Upper lobe of left lung (tissue), 6 donors: Measurements from ENCODE around the gene TGFB2. TPM values are rescaled to one million over a fixed set of nuclear protein-coding genes. Genes with fewer than 3 reads are reported as not detected.

Source experiments
- ATAC-seq, 2 donors: fragments of 200-7000 bp; cut with Tn5 transposase; one replicate each; pipeline ENCODE4 v1.9.1; 2022; ENCODE audit warnings: mild to moderate bottlenecking in 2 of 2, moderate library complexity in 2 of 2; ENCODE audit not compliant: low FRiP score in 2 of 2
- DNase-seq, 2 donors: peaks; one replicate each; pipeline ENCODE4 v3.0.0-alpha.2; 2019 to 2020
- H3K27ac ChIP-seq, 4 donors: fragments of 200-600 bp; sonication (generic); one replicate each; pipeline ENCODE4 v1.5.1; 2016 to 2019
- H3K27me3 ChIP-seq, 4 donors: fragments of 200-600 bp; sonication (generic); one replicate each; pipeline ENCODE4 v1.5.1; 2017 to 2019
- H3K36me3 ChIP-seq, 4 donors: fragments of 200-600 bp; sonication (generic); one replicate each; pipeline ENCODE4 v1.5.1; 2016 to 2019
- H3K4me1 ChIP-seq, 4 donors: fragments of 200-600 bp; sonication (generic); one replicate each; pipeline ENCODE4 v1.5.1; 2018 to 2019
- H3K4me3 ChIP-seq, 4 donors: fragments of 200-600 bp; sonication (generic); one replicate each; pipeline ENCODE4 v1.5.1; 2017 to 2019; ENCODE audit warnings: mild to moderate bottlenecking in 2 of 4, moderate library complexity in 1 of 4
- H3K9me3 ChIP-seq, 4 donors: fragments of 200-600 bp; sonication (generic); one replicate each; pipeline ENCODE4 v1.5.1; 2018 to 2019
- CTCF ChIP-seq, 6 experiments: fragments of 450-650 bp in 4 of 6; fragments of 200-600 bp in 2 of 6; sonication (generic) in 2 of 6; IDR thresholded peaks; one replicate each; pipeline ENCODE4 v1.5.1; 2016 to 2019; ENCODE audit warnings: antibody characterized with exemption in 6 of 6
- EP300 ChIP-seq, 4 donors: sonication (generic); formaldehyde crosslinking; IDR thresholded peaks; one replicate each; pipeline ENCODE4 v1.5.1; 2017; ENCODE audit warnings: antibody characterized with exemption in 4 of 4, control low read depth in 2 of 4
- POLR2A ChIP-seq, 4 donors: fragments of 450-650 bp; IDR thresholded peaks; one replicate each; pipeline ENCODE4 v1.5.1; 2016 to 2017; ENCODE audit warnings: antibody characterized with exemption in 4 of 4, mild to moderate bottlenecking in 2 of 4
- POLR2AphosphoS5 ChIP-seq, 2 donors: sonication (generic); formaldehyde crosslinking; IDR thresholded peaks; one replicate each; pipeline ENCODE4 v1.5.1; 2017; ENCODE audit warnings: antibody characterized with exemption in 2 of 2
- WGBS, 2 donors: methylation state at CpG; one replicate each; pipeline ENCODE4 v1.1.5; 2017 to 2018; 5-methylcytosine and 5-hydroxymethylcytosine counted together
- total RNA-seq, 6 donors: library from RNA; depleted of rRNA in 4 of 6; stranded (reverse); fragments of >200 nt in 4 of 6; gene quantifications; one replicate each; pipeline versions ENCODE4 v1.1.0 to v1.2.1, GENCODE V29; 2016 to 2021
- donor health status: DM: no; HTN: no; CAD: no; lungs with moderate emphysema.
- donor health status: DM: no; HTN: yes; CAD: no; lungs with severe emphysema.

TGFB2 gene
- total RNA-seq, 6 donors from 2014 or later = 4.2 to 13.7 (median 9.9) TPM

- peaks cover 0 to 8% (median 0%) of the 10 kb centered on the region in 4 donors for H3K4me1 ChIP-seq
- 78 to 88% methylated on average over 4 of the region's 4 CpGs for WGBS, 2 donors
- ATAC-seq (no peak), DNase-seq (no peak)
- TF ChIP-seq POLR2AphosphoS5 (IDR thresholded peaks at IDR 0.05) (no peak), EP300 (IDR thresholded peaks at IDR 0.05) (no peak), POLR2A (IDR thresholded peaks at IDR 0.05) (no peak), CTCF (IDR thresholded peaks at IDR 0.05) (no peak)
- peaks cover 0 to 22% (median 4%) of the 10 kb centered on the region in 4 donors for H3K36me3 ChIP-seq
- no peak overlapping the region for H3K27ac ChIP-seq
- no peaks in the 10 kb centered on the region for H3K27me3 ChIP-seq
- no peaks in the 10 kb centered on the region for H3K9me3 ChIP-seq
- H3K4me3 ChIP-seq = no peak overlapping the region
Measured at GRCh38 chr1:218298398-218298797, 46.7 kb upstream of the TGFB2 start.

- Histone ChIP-seq H3K36me3 (peaks cover 0 to 20% (median 2%) of the 10 kb centered on the region in 4 donors), H3K9me3 (no peaks in the 10 kb centered on the region), H3K27me3 (no peaks in the 10 kb centered on the region), H3K4me1 (peaks cover 0 to 8% (median 0%) of the 10 kb centered on the region in 4 donors), H3K27ac (no peak overlapping the region), H3K4me3 (no peak overlapping the region)
- no peak for DNase-seq
- peak in 2 of 6 experiments; percentile 11 to 37 for TF ChIP-seq CTCF (IDR thresholded peaks at IDR 0.05)
- TF ChIP-seq EP300 (IDR thresholded peaks at IDR 0.05) = no peak
- WGBS, 2 donors = 63 to 72% methylated on average over 2 of the region's 2 CpGs
- ATAC-seq = no peak
Measured at GRCh38 chr1:218299416-218299815, 45.7 kb upstream of the TGFB2 start.

- H3K27me3 ChIP-seq = no peaks in the 10 kb centered on the region
- WGBS, 2 donors = 71 to 79% methylated on average over 1 of the region's 1 CpG
- H3K9me3 ChIP-seq = no peaks in the 10 kb centered on the region
- H3K4me1 ChIP-seq = peaks cover 0 to 8% (median 0%) of the 10 kb centered on the region in 4 donors
- DNase-seq (no peak), ATAC-seq (no peak)
- H3K4me3 ChIP-seq = no peak overlapping the region
- TF ChIP-seq EP300 (IDR thresholded peaks at IDR 0.05) (no peak), CTCF (IDR thresholded peaks at IDR 0.05) (no peak), POLR2A (IDR thresholded peaks at IDR 0.05) (no peak), POLR2AphosphoS5 (IDR thresholded peaks at IDR 0.05) (no peak)
- H3K27ac ChIP-seq = no peak overlapping the region
- peaks cover 0 to 30% (median 0%) of the 10 kb centered on the region in 4 donors for H3K36me3 ChIP-seq
Measured at GRCh38 chr1:218301217-218301616, 43.9 kb upstream of the TGFB2 start.

GRCh38 chr1:218302155-218302554 is 43.0 kb upstream of the TGFB2 start:
- no peak for TF ChIP-seq POLR2AphosphoS5 (IDR thresholded peaks at IDR 0.05)
- TF ChIP-seq CTCF (IDR thresholded peaks at IDR 0.05) = no peak
- no peak for TF ChIP-seq POLR2A (IDR thresholded peaks at IDR 0.05)
- no peak for TF ChIP-seq EP300 (IDR thresholded peaks at IDR 0.05)
- 89 to 90% methylated on average over 3 of the region's 3 CpGs for WGBS, 2 donors
- ATAC-seq = no peak
- Histone ChIP-seq H3K4me3 (no peak overlapping the region), H3K27me3 (no peaks in the 10 kb centered on the region), H3K4me1 (peaks cover 0 to 8% (median 0%) of the 10 kb centered on the region in 4 donors), H3K27ac (no peak overlapping the region), H3K9me3 (no peaks in the 10 kb centered on the region), H3K36me3 (peaks cover 0 to 33% (median 0%) of the 10 kb centered on the region in 4 donors)
- no peak for DNase-seq

GRCh38 chr1:218303176-218303879 is 41.8 kb upstream of the TGFB2 start:
- Histone ChIP-seq H3K36me3 (peaks cover 0 to 40% (median 0%) of the 10 kb centered on the region in 4 donors), H3K27me3 (no peaks in the 10 kb centered on the region), H3K4me3 (no peak overlapping the region), H3K4me1 (peaks cover 0 to 8% (median 0%) of the 10 kb centered on the region in 4 donors), H3K9me3 (no peaks in the 10 kb centered on the region), H3K27ac (no peak overlapping the region)
- TF ChIP-seq POLR2A (IDR thresholded peaks at IDR 0.05) = no peak
- TF ChIP-seq EP300 (IDR thresholded peaks at IDR 0.05) = no peak
- no peak for TF ChIP-seq CTCF (IDR thresholded peaks at IDR 0.05)
- TF ChIP-seq POLR2AphosphoS5 (IDR thresholded peaks at IDR 0.05) = no peak
- ATAC-seq (no peak), DNase-seq (no peak)
